NCI-H524 (cell line): ENCODE results near the gene MAT2A.

Source experiments
- DNase-seq, 2 experiments: peaks; one replicate each; lab custom pipeline; 2025; lab: John Stamatoyannopoulos, UW

Gene MAT2A

DNA sequence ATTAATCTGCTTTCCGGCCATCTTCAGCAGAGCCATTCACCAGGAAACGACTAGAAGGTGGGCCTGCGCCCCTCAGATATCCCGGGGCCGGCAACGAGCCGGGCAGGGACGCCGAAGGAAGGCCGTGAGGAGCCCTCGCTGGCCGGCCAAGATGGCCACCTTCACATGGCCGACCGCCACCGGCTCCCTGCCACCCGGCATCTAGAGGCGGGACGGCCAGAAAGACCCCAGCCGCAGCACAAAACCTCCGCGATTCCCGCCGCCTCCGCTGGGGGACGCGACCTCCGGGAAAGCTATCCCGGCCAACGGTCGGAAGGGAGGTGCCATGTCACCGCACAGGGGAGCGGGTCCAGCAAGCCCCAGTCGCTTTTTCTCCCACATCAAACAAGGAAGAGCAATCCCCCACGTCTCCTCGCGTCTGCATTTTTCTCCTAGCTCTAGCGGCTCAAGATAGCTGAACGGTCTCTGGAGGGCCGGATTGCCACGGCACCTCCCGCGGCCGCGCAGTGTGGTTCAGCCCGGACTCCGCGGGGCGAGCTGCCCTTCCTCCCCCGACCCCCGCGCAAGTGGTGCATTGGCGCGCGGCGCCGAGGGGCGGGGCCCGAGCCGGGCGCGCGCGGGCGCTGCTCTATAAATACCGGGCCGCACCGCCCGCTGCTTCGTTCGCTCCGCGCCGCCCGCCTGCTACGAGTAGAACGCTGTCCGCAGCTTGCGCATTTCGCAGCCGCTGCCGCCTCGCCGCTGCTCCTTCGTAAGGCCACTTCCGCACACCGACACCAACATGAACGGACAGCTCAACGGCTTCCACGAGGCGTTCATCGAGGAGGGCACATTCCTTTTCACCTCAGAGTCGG lies at the start of gene MAT2A:
TSS of gene MAT2A (plus strand) at position 662 of the 854 bp plus-strand sequence. CDS start at position 782, 120 bp downstream.
- peak; percentile 89 for DNase-seq

DNA sequence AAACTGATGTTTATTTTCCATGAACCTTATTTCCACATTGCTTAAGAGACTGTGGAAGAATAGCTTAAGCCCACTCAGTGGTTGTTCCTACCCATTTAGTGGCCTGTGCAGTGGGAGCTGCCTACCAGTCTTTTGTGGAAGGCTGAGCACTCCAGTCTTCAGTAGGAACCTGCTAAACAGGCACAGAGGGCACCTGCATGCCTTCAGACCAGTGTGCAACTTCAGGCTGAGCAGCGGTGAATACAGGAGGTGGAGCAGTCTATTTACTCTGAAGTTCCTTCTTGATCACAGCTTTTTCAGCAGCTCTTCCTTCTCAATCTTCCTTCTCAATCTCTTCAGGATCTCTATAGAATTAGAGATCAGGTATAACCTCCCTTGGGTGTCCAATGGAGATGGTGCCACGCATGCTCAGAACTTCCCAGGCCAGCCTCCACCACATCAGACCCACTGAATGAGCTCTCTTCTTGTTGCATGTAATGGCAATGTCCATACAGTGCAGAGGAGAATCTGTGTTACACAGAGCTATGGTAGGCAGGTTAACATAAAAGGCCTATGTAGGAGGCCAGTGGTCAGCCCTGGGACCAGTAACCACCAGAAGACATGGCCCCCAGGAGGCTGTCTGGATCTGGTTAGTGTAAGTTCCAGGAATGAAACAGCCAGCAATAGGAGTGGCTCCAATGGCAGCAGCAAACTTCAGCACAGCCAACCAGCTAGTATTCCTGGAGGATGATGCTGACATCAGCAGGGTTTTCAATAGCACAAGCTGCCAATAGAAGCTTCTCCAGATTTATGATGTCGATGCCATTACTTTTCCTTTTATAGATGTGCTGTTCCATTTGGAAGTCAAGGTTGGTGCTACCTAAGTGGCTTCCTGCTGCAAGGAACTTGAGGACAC lies 47.9 kb upstream of the MAT2A start:
- DNase-seq = no peak

DNA sequence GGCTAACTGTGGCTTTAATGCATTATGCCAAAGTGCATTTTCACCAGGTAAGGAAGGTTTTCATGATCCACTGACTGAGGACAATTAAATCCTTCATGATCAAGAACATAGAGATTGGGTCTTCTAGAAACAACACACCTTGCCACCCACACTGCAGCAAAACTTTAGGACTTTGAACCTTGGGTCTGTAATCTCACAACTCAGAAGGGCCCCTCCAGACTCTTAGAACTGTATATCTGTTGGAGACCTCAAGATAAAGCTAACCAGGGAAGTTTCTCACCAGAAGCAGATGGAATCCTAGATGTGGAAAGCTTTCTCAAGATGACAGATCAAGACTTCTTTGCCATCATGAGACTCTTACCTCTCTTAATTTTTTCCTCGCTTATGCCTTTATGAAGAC lies 42.5 kb upstream of the MAT2A start:
- no peak for DNase-seq

DNA sequence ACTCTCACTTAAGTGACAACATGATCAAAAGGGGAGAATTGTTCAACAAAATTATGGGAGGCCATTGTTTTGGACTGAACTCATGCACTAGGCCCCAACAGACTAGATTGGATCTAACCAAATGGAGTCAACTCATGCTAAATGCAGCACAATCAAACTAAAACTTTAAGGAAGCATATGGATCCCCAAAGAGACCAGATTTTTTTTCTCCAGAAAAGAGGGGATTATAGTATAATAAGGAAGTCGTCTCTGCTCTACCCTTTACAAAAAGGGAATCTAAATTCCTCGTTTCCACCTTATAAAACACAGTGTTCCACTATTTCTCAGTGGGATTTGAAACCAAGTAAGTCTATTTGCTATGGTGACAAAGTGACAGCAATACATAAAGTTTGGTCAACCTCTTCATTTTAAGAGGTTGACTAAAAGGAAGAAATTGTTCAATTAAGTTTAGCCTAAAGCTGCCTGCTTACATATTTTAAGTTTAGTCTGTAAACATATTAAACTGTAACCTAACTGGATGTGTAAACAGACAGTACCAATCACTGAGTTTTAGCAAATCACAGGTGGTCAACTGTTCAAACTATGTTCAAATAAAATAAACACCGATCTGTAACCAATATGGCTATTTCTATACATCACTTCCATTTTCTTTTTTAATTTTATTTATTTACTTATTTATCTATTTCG lies 40.9 kb upstream of the MAT2A start:
- no peak for DNase-seq

DNA sequence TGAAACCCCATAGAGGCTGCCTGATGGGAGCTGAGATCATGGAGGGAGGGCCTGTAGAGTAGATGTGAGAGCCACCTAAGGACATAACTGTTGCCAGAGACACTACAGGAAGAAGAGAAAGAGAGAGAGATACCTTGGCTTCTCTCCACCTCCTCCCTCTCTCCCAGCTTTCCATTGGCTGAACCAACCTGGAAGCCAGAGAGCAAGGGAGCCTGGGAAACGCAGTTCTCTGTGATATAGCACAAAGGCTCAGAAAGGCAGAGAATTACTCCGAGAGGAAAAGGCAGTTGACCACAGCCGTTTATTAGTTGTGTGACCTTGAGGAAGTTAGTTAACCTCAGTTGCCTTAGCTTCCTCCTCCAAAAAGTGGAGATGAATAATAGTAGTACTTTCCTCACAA lies 37.7 kb upstream of the MAT2A start:
- DNase-seq = no peak

DNA sequence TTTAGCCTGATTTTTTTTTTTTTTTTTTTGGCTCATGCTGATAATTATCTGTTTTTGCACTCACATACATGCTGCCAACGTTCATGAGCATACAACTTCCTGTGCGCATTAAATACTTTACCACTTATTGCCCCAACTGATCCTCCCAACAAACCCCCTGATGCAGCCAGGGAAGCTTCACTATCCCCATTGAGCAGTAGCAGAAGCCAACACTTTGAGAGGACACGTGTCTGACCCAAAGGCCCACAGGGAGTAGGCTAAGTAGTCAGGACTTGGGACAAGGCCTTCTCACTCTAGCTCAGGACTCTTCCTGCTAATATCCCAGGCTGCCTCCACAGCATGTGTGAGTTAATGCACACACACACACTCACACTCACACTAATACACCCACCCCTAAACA lies 36.2 kb upstream of the MAT2A start:
- DNase-seq = no peak

DNA sequence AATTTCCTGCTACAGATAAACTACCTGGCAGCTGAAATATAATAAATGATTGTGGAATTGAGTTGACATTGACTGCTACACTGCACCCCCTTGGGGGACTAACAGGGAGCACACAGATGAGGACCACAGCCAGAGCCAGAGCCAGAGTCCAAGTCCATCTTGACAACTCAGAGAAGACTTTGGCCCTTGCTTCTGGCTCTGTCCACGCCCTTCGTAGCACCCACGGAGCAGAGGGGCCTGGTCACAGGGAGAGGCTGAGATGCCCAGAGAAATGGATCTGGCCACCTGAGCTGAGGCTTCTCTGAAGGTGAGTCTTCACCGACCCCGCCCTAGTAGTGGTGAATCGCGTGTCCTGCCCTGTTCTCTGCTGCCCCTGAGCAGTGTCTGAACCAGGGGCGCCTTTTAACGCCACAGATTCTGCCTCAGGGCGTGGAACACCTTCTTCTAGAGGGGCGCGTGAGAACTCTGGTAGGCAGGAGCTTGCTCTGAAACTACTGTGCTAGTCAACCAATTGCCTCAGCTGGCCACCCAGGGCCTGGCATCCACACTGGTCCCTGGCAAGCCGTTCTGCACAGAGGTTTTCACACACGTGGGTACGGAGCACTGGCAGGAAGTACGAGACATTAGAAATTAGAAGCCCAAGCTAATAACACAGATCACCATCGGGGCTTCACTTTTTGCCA lies 35.7 kb upstream of the MAT2A start:
- DNase-seq = no peak

DNA sequence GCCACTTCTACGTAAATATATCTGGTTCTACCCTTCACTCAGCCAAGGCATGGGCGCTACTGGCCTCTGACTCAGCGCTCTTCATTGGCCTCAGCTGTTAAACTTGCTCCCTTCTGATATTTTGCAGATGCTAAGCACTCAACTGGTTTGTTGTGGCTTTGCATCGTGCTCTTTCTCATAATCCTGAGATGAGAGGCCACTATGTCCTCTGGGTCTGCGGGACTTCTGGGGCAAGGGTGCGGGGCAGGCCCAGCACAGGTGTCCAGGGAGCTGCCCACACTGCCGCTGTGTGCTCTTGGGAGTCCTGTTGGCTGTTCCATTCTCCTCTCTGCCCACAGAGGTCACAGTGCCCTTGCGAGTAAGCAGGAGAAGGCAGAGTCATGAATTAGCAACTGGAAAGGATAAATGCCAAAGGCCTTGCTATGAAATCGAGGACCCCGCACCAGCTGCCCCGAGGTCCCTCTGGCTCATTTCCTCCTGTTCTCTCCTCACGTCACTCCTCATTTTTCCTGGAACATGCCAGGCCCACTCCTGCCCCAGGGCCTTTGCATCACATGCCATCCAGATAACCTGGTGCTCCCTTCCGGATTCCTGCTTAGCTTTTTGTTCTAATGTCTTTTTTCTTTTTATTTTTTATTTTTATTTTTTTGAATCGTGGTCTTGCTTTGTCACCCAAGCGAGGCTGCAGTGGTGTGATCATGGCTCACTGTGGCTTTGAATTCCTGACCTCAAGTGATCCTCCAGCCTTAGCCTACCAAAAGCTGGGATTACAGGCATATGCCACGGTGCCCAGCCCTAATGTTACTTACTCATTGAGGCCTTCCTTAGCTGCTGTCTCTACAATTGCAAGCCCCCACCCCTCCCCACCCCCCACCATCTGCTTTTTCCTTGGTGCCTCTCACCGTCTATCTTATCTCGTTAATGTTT lies 34.9 kb upstream of the MAT2A start:
- peak; percentile 71 to 85 for DNase-seq

DNA sequence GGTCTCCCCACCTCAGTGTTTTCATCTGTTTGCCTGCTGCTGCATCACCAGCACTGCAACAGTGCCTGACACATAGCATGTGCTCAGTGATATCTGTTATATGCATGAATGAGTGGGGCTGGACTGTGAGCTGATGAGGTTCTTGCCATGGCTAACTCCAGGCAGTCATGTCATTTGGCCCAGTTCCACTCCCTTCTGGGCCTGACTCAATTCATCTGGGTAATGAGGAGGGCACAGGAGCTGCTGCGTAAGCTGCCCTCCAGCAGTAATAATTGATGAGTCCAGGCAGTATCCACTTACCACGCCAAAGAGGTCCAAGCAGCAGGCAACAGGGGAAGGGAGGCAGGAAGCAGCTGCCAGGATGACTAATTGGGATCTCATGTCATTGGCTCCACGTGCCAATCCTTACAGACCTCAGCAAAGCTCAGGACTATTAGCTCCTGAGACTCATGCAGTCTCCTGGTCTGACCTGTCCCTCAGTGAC lies 34.1 kb upstream of the MAT2A start:
- peak; percentile 73 to 91 for DNase-seq

DNA sequence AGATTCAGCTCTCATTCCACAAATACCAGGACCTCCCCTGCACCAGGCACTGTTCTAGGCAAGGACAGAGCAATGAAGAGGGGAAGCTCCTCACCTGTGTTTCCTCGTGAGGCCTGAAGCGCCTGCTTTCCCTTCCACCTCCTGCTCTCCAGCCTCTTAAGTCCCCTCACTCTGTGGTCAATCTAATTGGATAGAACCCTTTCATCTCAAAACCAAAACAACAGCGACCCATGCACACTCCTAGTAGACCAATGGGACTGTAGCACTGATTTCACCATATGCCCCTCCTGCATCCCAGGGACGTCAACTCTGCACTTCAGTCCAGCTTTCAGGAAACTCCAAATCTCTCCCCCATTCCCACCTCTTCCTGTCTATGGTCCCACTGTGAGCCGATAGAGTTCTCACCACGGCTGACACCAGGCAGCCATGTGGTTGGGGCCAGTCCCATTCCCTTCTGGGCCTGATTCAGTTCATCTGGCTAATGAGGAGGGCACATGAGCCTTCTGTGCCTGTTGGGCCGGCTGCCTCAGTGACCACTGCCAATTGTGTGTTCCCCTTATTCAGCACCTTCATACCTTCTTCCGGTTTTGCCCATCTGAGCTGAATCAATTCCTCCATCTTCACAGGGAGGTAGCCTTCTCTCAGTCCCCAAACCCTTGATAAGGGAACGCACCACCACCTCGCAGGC lies 33.3 kb upstream of the MAT2A start:
- DNase-seq = peak in 1 of 2 experiments; percentile 9

DNA sequence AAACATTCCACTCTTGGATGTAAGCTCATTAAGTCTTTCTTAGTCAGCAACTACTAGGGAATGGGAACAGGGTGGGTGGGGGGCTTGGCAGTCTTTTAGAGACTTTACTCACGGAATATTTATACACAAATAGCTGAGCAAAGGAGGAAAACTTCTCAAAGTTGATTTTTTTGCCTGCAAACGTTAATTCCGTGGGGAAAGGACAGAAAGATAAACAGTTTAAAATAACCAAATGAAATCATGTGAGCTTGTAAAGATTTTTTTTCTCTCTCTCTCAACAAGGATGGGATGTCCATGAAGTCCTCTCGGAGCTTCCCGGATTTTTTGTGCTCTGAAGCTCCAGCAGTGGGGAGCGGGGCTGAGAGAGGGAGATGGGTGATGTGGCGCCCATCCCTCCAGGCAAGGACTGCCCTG lies 32.2 kb upstream of the MAT2A start:
- DNase-seq = no peak

DNA sequence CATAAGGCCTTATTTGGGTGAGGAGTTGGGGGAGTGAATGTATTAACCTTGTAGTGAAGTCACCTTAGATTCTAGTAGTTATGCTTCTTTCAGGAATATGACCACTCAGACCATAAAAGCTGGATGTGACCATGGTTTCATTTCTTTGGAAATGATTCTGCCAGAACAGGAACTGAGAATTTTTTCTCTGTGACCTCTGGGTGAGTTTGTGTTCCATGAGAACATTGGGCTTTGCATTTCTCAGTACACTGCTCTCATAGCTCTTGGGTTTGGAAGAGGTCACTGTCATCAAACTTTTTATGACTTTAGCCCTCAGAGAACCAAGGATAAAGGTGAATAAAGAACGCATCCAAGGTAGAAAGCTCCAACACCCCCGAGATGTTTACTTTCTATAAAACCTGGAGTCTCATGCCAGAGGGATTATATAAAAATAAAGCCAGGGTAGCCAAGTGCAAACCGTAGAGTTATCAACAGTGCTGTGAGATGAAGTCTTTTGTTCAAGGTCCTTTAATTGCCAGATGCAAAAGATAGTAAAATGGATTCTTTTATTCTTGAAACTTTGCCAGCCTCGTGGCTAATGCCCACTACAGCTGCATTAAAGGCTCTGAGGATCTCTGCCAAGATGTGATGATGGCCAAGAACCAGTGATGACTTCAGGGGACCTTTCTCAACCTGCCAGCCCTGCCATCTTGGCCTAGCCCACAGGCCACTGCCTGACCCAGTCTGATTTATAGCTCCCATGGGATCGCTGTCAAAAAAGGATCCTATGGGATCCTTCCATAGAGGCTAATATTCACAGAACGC lies 27.8 kb upstream of the MAT2A start:
- peak in 1 of 2 experiments; percentile 2 for DNase-seq

DNA sequence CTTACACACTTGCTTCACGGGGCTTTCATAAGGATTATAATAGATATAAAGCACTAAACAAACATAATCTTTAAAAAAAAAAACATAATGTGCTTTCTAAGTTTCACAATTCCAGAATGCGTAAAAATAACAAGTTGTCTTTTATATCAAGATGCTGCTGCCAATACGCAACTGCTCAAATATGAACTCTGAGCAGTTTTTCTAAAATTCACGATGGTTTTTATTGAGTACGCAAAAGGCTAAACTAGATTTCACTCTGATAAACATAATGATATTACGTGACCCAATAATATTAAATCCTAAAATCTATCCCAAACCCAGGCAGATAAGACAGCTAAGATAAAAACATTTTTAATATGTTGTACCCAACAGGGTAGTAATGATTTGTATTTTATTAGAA lies 24.6 kb upstream of the MAT2A start:
- no peak for DNase-seq

DNA sequence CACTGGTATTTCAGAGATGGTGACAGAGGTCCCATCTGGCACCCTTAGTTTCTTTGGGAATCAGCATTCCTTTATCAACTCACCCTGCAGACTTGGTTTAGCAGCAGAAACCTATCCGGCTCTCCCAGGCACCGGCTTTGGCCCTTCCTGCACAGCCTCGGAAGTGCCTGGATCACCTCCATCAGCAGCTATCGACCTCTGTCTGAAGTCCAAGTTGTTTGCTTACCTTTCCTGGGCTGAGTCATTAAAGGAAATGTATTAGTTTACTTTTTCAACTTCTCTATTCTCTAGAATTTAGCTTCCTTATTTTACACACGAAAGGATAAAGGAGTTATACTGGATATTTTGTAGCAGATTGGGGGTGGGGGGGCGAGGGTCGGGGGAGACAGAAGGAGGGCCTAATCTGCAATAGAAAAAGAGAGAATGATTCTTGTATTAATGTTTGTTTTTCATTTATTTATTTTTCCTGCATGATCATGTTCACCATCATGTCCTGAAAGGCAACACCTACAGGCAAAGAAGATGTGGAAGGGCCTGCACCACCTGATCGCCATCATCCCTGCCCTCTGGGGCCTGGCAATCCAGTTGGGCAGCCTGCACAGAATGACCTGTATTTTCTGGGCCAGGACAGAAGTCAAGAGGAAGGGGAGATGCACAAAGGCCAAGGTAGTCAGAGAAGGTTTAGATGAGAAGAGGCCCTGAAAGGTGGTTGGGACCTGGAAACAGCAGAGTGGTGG lies 22.1 kb upstream of the MAT2A start:
- DNase-seq = no peak

DNA sequence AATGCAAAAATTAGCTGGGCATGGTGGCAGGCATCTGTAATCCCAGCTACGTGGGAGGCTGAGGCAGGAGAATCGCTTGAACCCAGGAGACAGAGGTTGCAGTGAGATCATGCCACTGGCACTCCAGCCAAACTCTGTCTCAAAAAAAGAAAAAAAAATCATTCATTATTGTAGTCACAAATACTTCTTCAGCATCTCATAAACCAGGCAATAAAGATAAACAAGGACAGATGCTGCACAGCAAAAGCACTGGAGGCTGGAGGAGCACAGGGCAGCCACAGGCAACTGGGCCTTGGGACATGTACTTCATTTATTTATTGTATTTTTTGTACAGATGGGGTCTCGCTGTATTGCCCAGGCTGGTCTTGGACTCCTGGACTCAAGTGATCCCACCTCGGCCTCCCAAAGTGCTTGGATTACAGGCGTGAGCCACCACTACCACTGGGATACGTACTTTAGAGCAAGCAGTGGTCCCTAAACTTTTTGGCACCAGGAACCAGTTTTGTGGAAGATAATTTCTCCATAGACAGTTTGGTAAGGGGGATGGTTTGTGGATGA lies 16.8 kb upstream of the MAT2A start:
- DNase-seq = no peak

DNA sequence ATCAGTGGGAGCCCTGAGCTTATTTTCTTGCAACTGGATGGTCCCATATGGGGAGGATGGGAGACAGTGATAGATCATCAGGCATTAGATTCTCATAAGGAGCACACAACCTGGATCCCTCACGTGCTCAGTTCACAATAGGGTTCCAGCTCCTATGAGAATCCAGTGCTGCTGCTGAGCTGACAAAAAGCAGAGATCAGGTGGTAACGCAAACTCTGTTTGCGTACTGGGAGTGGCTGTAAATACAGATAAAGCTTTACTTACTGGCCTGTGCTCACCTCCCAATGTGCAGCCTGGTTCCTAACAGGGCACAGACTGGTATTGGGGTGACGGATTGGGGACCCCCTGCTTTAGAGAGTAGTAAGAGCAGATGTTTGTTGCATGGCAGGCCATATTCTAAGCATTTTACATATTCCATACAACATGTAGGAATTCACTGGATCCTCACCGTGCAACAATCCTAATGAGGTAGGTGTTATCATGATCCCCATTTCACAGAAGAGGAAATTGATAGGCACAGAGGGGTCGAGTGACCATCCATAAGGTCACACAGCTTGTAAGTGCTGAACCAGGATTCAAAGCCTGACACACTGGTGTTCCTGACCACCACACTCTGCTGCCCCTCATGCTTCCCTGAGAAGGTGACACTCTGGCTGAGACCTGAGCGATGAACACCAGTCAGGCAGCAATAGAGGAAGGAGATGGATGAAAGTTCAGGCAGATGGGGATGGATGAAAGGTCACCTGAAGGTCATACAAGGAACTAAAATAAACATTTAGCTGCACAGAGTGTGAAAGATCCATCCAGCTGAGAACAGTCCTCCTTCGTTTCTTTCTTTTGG lies 15.7 kb upstream of the MAT2A start:
- DNase-seq = no peak

DNA sequence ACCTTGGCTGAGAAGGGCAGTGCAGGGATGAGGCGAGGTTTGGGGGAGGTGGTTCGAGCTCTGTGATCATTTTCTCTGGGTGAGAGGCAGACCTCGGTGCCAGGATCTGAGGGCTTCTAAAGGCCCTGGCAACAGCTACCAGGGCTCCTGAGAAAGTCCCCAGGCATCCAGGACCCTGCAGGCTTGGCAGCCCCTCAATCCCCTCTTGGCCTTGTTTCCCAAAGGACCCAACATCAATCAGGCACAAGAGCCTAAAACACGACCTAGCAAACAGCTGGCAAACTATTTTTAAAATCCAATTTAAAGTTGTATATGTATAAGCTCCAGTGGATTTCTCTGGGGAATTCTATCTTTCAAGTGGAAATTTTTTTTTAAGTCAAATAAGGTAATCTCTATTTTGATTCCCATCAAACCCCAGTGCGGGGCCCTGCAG lies 15.0 kb upstream of the MAT2A start:
- peak in 1 of 2 experiments; percentile 63 for DNase-seq
